Neural cell (in vitro differentiated cells): Measurements from ENCODE around the gene GRID1. TPM values are rescaled to one million over a fixed set of nuclear protein-coding genes. Genes with fewer than 3 reads are reported as not detected.

Experiments used
- H2AFZ ChIP-seq: fragments of 200-600, 300-800 bp; sonication (generic), shearing (Covaris generic); 2 replicates; pipeline ENCODE4 v1.6.0; 2014; ENCODE audit warnings: low read depth, mild to moderate bottlenecking, antibody characterized with exemption, low read length, moderate library complexity
- H3F3A ChIP-seq: fragments of 200-600 bp; shearing (Covaris generic); 2 replicates; pipeline ENCODE4 v1.6.1; 2016; ENCODE audit warnings: mild to moderate bottlenecking, moderate library complexity, mixed read lengths, antibody characterized with exemption, low read length; ENCODE audit not compliant: insufficient read depth, poor library complexity, severe bottlenecking
- H3K27ac ChIP-seq: fragments of 200-600, 300-800 bp; sonication (generic), shearing (Covaris generic); 2 replicates; pipeline ENCODE4 v1.5.1; 2014; ENCODE audit warnings: mild to moderate bottlenecking, low read length, moderate library complexity
- H3K27me3 ChIP-seq: fragments of 300-800, 200-600 bp; sonication (generic), shearing (Covaris generic); 2 replicates; pipeline ENCODE4 v1.6.0; 2014; ENCODE audit warnings: mild to moderate bottlenecking, low read depth, low read length, moderate library complexity; ENCODE audit not compliant: insufficient read depth
- H3K36me3 ChIP-seq: fragments of 300-800, 200-600 bp; sonication (generic), shearing (Covaris generic); 2 replicates; pipeline ENCODE4 v1.5.1; 2014; ENCODE audit warnings: mild to moderate bottlenecking, antibody characterized with exemption, low read length, moderate library complexity; ENCODE audit not compliant: insufficient read depth
- H3K4me2 ChIP-seq: fragments of 300-800, 200-600 bp; sonication (generic), shearing (Covaris generic); 2 replicates; pipeline ENCODE4 v1.6.0; 2014; ENCODE audit warnings: mild to moderate bottlenecking, low read length
- H3K4me3 ChIP-seq: fragments of 300-800, 200-600 bp; sonication (generic), shearing (Covaris generic); 2 replicates; pipeline ENCODE4 v1.5.1; 2014; ENCODE audit warnings: mild to moderate bottlenecking, low read length, moderate library complexity
- H3K79me2 ChIP-seq: fragments of 200-600 bp; shearing (Covaris generic); replicated peaks from 2 replicates; pipeline ENCODE4 v1.6.0; 2014; ENCODE audit warnings: mild to moderate bottlenecking, low read length, moderate library complexity; ENCODE audit not compliant: insufficient read depth
- H3K9ac ChIP-seq: fragments of 300-800, 200-600 bp; sonication (generic), shearing (Covaris generic); 2 replicates; pipeline ENCODE4 v1.6.1; 2016; ENCODE audit warnings: mild to moderate bottlenecking, low read length, mixed read lengths
- H3K9me2 ChIP-seq: fragments of 200-600 bp; shearing (Covaris generic); 2 replicates; pipeline ENCODE4 v1.6.1; 2016; ENCODE audit warnings: mild to moderate bottlenecking, low read length, mixed read lengths; ENCODE audit not compliant: insufficient read depth
- H3K9me3 ChIP-seq: fragments of 200-600, 300-800 bp; sonication (generic), shearing (Covaris generic); 2 replicates; pipeline ENCODE4 v1.6.1; 2016; ENCODE audit warnings: mild to moderate bottlenecking, mixed run types, low read length, moderate library complexity, mixed read lengths
- H4K20me1 ChIP-seq: fragments of 200-600 bp; shearing (Covaris generic); 2 replicates; pipeline ENCODE4 v1.6.1; 2016; ENCODE audit warnings: mild to moderate bottlenecking, mixed run types; ENCODE audit not compliant: insufficient read depth
- EP300 ChIP-seq: fragments of 450-650 bp; conservative IDR thresholded peaks from 2 replicates; pipeline ENCODE4 v1.6.1; 2014; ENCODE audit warnings: antibody characterized with exemption, mild to moderate bottlenecking, moderate library complexity; ENCODE audit not compliant: poor library complexity, severe bottlenecking
- MXI1 ChIP-seq: fragments of 450-650 bp; conservative IDR thresholded peaks from 2 replicates; pipeline ENCODE4 v1.6.1; 2014; ENCODE audit warnings: antibody characterized with exemption, mild to moderate bottlenecking; ENCODE audit not compliant: poor library complexity, severe bottlenecking
- POLR2AphosphoS5 ChIP-seq: IDR thresholded peaks from 2 replicates; pipeline ENCODE4 v1.6.1; 2012
- RAD21 ChIP-seq: fragments of 450-650 bp; conservative IDR thresholded peaks from 2 replicates; pipeline ENCODE4 v1.6.1; 2014; ENCODE audit warnings: antibody characterized with exemption, mild to moderate bottlenecking, moderate library complexity
- SMC3 ChIP-seq: fragments of 450-650 bp; conservative IDR thresholded peaks from 2 replicates; pipeline ENCODE4 v1.6.1; 2014; ENCODE audit warnings: antibody characterized with exemption, mild to moderate bottlenecking, moderate library complexity; ENCODE audit not compliant: poor library complexity
- TAF1 ChIP-seq: IDR thresholded peaks from 2 replicates; pipeline ENCODE4 v1.6.1; 2012; ENCODE audit warnings: low read depth
- polyA plus RNA-seq: library from polyadenylated mRNA; depleted of rRNA; stranded (reverse); fragments of >200 nt; gene quantifications from 2 replicates; pipeline ENCODE4 v1.2.3, GENCODE V29; 2014
- TF ChIP-seq, protein P1 (sequence below): fragments of 450-650 bp; IDR thresholded peaks from 2 replicates; pipeline ENCODE4 v1.5.1; 2014; ENCODE audit warnings: antibody characterized with exemption, mild to moderate bottlenecking, moderate library complexity; ENCODE audit not compliant: poor library complexity, severe bottlenecking
- TF ChIP-seq, protein P2 (sequence below): IDR thresholded peaks from 2 replicates; pipeline ENCODE4 v1.6.1; 2012; ENCODE audit warnings: borderline replicate concordance

GRID1 gene
- polyA plus RNA-seq, 1 donor from 2014 or later = 7.3 TPM

- no peaks in the 10 kb centered on the region for H3K9me3 ChIP-seq
- TF ChIP-seq TAF1 = no peak
- no peak for TF ChIP-seq SMC3
- no peak for TF ChIP-seq MXI1
- TF ChIP-seq EP300 = no peak
- TF ChIP-seq, protein P1, sequence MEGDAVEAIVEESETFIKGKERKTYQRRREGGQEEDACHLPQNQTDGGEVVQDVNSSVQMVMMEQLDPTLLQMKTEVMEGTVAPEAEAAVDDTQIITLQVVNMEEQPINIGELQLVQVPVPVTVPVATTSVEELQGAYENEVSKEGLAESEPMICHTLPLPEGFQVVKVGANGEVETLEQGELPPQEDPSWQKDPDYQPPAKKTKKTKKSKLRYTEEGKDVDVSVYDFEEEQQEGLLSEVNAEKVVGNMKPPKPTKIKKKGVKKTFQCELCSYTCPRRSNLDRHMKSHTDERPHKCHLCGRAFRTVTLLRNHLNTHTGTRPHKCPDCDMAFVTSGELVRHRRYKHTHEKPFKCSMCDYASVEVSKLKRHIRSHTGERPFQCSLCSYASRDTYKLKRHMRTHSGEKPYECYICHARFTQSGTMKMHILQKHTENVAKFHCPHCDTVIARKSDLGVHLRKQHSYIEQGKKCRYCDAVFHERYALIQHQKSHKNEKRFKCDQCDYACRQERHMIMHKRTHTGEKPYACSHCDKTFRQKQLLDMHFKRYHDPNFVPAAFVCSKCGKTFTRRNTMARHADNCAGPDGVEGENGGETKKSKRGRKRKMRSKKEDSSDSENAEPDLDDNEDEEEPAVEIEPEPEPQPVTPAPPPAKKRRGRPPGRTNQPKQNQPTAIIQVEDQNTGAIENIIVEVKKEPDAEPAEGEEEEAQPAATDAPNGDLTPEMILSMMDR = no peak
- no peaks in the 10 kb centered on the region for H4K20me1 ChIP-seq
Observed at GRCh38 chr10:86072413-86072812, 294.2 kb downstream of the GRID1 start.

DNA sequence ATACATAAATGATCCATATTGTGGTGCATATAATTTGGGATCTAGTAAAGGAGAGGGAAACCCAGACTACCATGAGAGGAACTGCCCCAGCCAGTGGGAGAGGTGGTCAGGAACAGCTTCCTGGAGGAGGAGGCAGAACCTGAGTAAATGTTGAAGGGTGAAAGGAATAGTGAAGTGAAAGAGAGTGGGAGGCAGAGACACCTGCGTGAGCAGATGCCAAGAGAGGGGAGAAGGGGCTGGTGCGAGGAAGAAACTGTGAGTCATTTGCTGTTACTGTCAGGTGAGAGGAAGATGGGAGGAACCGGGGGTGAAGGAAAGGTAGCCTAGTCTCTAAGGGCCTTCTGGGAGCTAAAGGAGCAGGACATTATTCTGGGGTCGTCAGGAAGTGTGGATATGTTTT, 294.8 kb downstream of the GRID1 start:
- Histone ChIP-seq H4K20me1 (no peaks in the 10 kb centered on the region), H3K9me2 (no peaks in the 10 kb centered on the region), H3K4me2 (no peak overlapping the region), H3K79me2 (no peaks in the 10 kb centered on the region), H3K9ac (no peak overlapping the region), H3K4me3 (no peak overlapping the region), H3F3A (no peaks in the 10 kb centered on the region), H3K27ac (no peak overlapping the region), H3K9me3 (no peaks in the 10 kb centered on the region), H2AFZ (no peak overlapping the region), H3K36me3 (no peaks in the 10 kb centered on the region), H3K27me3 (no peaks in the 10 kb centered on the region)
- TF ChIP-seq RAD21 (no peak), EP300 (no peak), POLR2AphosphoS5 (no peak), MXI1 (no peak)
- TF ChIP-seq, protein P1 = no peak
- TF ChIP-seq, protein P2, sequence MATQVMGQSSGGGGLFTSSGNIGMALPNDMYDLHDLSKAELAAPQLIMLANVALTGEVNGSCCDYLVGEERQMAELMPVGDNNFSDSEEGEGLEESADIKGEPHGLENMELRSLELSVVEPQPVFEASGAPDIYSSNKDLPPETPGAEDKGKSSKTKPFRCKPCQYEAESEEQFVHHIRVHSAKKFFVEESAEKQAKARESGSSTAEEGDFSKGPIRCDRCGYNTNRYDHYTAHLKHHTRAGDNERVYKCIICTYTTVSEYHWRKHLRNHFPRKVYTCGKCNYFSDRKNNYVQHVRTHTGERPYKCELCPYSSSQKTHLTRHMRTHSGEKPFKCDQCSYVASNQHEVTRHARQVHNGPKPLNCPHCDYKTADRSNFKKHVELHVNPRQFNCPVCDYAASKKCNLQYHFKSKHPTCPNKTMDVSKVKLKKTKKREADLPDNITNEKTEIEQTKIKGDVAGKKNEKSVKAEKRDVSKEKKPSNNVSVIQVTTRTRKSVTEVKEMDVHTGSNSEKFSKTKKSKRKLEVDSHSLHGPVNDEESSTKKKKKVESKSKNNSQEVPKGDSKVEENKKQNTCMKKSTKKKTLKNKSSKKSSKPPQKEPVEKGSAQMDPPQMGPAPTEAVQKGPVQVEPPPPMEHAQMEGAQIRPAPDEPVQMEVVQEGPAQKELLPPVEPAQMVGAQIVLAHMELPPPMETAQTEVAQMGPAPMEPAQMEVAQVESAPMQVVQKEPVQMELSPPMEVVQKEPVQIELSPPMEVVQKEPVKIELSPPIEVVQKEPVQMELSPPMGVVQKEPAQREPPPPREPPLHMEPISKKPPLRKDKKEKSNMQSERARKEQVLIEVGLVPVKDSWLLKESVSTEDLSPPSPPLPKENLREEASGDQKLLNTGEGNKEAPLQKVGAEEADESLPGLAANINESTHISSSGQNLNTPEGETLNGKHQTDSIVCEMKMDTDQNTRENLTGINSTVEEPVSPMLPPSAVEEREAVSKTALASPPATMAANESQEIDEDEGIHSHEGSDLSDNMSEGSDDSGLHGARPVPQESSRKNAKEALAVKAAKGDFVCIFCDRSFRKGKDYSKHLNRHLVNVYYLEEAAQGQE = no peak

More at GRCh38 chr10:86072413-86072812, 294.2 kb downstream of the GRID1 start:
- Histone ChIP-seq H3K9ac (no peak overlapping the region), H3K27me3 (no peaks in the 10 kb centered on the region), H3K9me2 (no peaks in the 10 kb centered on the region), H3K4me2 (no peak overlapping the region), H3K79me2 (no peaks in the 10 kb centered on the region), H3K4me3 (no peak overlapping the region), H3F3A (no peaks in the 10 kb centered on the region), H3K36me3 (no peaks in the 10 kb centered on the region), H2AFZ (no peak overlapping the region), H3K27ac (no peak overlapping the region)
